ENCODE results near the gene KCNIP4. TPM values are rescaled to one million over a fixed set of nuclear protein-coding genes. Genes with fewer than 3 reads are reported as not detected.

KCNIP4 gene
- total and polyA plus RNA-seq, 2 experiments from 2014 or later: 0.14 to 0.63 TPM

DNA sequence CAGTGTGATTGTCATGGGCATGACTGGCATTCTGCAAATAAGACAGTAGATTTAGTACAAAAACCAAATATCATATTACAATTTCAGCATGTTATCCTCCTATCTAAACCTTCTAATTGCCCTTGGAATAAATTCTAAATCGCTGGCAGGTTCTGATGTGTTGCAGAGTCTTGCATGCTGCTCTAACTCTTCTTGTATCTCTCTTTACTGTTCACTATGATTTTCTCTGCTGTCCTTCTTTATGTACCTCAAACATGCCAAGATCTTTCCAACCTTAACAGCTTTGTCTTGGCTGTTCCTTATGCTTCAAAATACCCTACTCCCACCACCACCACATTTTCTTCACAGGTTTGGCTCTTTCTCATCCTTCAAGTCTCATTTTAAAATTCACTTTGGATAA lies 43.0 kb upstream of the KCNIP4 start:
- H3K9me3 Mint-ChIP-seq: peaks cover 21% of the 10 kb centered on the region
- no peak overlapping the region for H2AFZ ChIP-seq
- H3K4me2 ChIP-seq: no peak overlapping the region
- H3K27me3 ChIP-seq (ENCODE audit: insufficient read depth): no peaks in the 10 kb centered on the region
- no peaks in the 10 kb centered on the region for H3F3A ChIP-seq (replicated peaks; ENCODE audit: low read depth)
- H3K27ac Mint-ChIP-seq: no peak overlapping the region
- ATAC-seq (no peak), DNase-seq (ENCODE audit: low spot score) (no peak)
- no peaks in the 10 kb centered on the region for H4K20me1 ChIP-seq (replicated peaks; ENCODE audit: insufficient read depth)
- no peaks in the 10 kb centered on the region for H3K4me1 Mint-ChIP-seq
- H3K36me3 Mint-ChIP-seq (ENCODE audit: low read depth): peaks cover 7% of the 10 kb centered on the region; the same call in 2 of the 3 replicates
- no peaks in the 10 kb centered on the region for H3K79me2 ChIP-seq (replicated peaks; ENCODE audit: insufficient read depth)
- TF ChIP-seq NANOG (IDR thresholded peaks at IDR 0.05; ENCODE audit: borderline replicate concordance) (no peak), POLR2AphosphoS5 (IDR thresholded peaks at IDR 0.05; ENCODE audit: low read depth) (no peak), STAT1 (IDR thresholded peaks at IDR 0.05; ENCODE audit: unreplicated experiment) (no peak), JUNB (IDR thresholded peaks at IDR 0.05; ENCODE audit: unreplicated experiment) (no peak)
- TF ChIP-seq, protein P1, sequence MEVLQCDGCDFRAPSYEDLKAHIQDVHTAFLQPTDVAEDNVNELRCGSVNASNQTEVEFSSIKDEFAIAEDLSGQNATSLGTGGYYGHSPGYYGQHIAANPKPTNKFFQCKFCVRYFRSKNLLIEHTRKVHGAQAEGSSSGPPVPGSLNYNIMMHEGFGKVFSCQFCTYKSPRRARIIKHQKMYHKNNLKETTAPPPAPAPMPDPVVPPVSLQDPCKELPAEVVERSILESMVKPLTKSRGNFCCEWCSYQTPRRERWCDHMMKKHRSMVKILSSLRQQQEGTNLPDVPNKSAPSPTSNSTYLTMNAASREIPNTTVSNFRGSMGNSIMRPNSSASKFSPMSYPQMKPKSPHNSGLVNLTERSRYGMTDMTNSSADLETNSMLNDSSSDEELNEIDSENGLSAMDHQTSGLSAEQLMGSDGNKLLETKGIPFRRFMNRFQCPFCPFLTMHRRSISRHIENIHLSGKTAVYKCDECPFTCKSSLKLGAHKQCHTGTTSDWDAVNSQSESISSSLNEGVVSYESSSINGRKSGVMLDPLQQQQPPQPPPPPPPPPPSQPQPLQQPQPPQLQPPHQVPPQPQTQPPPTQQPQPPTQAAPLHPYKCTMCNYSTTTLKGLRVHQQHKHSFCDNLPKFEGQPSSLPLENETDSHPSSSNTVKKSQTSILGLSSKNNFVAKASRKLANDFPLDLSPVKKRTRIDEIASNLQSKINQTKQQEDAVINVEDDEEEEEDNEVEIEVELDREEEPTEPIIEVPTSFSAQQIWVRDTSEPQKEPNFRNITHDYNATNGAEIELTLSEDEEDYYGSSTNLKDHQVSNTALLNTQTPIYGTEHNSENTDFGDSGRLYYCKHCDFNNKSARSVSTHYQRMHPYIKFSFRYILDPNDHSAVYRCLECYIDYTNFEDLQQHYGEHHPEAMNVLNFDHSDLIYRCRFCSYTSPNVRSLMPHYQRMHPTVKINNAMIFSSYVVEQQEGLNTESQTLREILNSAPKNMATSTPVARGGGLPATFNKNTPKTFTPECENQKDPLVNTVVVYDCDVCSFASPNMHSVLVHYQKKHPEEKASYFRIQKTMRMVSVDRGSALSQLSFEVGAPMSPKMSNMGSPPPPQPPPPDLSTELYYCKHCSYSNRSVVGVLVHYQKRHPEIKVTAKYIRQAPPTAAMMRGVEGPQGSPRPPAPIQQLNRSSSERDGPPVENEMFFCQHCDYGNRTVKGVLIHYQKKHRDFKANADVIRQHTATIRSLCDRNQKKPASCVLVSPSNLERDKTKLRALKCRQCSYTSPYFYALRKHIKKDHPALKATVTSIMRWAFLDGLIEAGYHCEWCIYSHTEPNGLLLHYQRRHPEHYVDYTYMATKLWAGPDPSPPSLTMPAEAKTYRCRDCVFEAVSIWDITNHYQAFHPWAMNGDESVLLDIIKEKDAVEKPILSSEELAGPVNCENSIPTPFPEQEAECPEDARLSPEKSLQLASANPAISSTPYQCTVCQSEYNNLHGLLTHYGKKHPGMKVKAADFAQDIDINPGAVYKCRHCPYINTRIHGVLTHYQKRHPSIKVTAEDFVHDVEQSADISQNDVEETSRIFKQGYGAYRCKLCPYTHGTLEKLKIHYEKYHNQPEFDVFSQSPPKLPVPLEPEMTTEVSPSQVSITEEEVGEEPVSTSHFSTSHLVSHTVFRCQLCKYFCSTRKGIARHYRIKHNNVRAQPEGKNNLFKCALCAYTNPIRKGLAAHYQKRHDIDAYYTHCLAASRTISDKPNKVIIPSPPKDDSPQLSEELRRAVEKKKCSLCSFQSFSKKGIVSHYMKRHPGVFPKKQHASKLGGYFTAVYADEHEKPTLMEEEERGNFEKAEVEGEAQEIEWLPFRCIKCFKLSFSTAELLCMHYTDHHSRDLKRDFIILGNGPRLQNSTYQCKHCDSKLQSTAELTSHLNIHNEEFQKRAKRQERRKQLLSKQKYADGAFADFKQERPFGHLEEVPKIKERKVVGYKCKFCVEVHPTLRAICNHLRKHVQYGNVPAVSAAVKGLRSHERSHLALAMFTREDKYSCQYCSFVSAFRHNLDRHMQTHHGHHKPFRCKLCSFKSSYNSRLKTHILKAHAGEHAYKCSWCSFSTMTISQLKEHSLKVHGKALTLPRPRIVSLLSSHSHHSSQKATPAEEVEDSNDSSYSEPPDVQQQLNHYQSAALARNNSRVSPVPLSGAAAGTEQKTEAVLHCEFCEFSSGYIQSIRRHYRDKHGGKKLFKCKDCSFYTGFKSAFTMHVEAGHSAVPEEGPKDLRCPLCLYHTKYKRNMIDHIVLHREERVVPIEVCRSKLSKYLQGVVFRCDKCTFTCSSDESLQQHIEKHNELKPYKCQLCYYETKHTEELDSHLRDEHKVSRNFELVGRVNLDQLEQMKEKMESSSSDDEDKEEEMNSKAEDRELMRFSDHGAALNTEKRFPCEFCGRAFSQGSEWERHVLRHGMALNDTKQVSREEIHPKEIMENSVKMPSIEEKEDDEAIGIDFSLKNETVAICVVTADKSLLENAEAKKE (CRISPR knock-in tag; IDR thresholded peaks at IDR 0.05): no peak
- TF ChIP-seq, protein P2, sequence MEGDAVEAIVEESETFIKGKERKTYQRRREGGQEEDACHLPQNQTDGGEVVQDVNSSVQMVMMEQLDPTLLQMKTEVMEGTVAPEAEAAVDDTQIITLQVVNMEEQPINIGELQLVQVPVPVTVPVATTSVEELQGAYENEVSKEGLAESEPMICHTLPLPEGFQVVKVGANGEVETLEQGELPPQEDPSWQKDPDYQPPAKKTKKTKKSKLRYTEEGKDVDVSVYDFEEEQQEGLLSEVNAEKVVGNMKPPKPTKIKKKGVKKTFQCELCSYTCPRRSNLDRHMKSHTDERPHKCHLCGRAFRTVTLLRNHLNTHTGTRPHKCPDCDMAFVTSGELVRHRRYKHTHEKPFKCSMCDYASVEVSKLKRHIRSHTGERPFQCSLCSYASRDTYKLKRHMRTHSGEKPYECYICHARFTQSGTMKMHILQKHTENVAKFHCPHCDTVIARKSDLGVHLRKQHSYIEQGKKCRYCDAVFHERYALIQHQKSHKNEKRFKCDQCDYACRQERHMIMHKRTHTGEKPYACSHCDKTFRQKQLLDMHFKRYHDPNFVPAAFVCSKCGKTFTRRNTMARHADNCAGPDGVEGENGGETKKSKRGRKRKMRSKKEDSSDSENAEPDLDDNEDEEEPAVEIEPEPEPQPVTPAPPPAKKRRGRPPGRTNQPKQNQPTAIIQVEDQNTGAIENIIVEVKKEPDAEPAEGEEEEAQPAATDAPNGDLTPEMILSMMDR (conservative IDR thresholded peaks at IDR 0.05; ENCODE audit: low read depth in 2 of 2): no peak
- TF ChIP-seq, protein P3, sequence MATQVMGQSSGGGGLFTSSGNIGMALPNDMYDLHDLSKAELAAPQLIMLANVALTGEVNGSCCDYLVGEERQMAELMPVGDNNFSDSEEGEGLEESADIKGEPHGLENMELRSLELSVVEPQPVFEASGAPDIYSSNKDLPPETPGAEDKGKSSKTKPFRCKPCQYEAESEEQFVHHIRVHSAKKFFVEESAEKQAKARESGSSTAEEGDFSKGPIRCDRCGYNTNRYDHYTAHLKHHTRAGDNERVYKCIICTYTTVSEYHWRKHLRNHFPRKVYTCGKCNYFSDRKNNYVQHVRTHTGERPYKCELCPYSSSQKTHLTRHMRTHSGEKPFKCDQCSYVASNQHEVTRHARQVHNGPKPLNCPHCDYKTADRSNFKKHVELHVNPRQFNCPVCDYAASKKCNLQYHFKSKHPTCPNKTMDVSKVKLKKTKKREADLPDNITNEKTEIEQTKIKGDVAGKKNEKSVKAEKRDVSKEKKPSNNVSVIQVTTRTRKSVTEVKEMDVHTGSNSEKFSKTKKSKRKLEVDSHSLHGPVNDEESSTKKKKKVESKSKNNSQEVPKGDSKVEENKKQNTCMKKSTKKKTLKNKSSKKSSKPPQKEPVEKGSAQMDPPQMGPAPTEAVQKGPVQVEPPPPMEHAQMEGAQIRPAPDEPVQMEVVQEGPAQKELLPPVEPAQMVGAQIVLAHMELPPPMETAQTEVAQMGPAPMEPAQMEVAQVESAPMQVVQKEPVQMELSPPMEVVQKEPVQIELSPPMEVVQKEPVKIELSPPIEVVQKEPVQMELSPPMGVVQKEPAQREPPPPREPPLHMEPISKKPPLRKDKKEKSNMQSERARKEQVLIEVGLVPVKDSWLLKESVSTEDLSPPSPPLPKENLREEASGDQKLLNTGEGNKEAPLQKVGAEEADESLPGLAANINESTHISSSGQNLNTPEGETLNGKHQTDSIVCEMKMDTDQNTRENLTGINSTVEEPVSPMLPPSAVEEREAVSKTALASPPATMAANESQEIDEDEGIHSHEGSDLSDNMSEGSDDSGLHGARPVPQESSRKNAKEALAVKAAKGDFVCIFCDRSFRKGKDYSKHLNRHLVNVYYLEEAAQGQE (IDR thresholded peaks at IDR 0.05; ENCODE audit: unreplicated experiment): no peak
- no peak overlapping the region for H3K27ac ChIP-seq (ENCODE audit: low read depth)
- no peak overlapping the region for H3K4me3 ChIP-seq
- H3K9me2 ChIP-seq (ENCODE audit: insufficient read depth): 0 out of 2 replicates have a peak, but pooled peaks cover 4% of the 10 kb centered on the region
- no peak overlapping the region for H3K4me3 Mint-ChIP-seq
- no peaks in the 10 kb centered on the region for H3K4me1 ChIP-seq (ENCODE audit: insufficient read depth)
- H3K36me3 ChIP-seq (ENCODE audit: insufficient read depth): no peaks in the 10 kb centered on the region
- peaks cover 1% of the 10 kb centered on the region for H3K27me3 Mint-ChIP-seq (ENCODE audit: insufficient read depth, low read depth, poor library complexity)
